B cell (primary cell): Measurements from ENCODE around the gene CAMTA1. TPM values are rescaled to one million over a fixed set of nuclear protein-coding genes. Genes with fewer than 3 reads are reported as not detected.
"Not testable (repeated sequence)": the region's sequence is repeated elsewhere in the genome, so short reads cannot be mapped to it uniquely, and the experiment has no call there.

Experiments used
- ATAC-seq: fragments of 200-7000 bp; cut with Tn5 transposase; one replicate; pipeline ENCODE4 v1.10.0; 2021; ENCODE audit warnings: low read depth, mild to moderate bottlenecking, moderate number of reproducible peaks, moderate library complexity
- CTCF ChIA-PET: fragments of 350-600 bp; sonication (Branson Sonifier 250); formaldehyde crosslinking; loops from one replicate; lab custom pipeline; 2021; ENCODE audit warnings: antibody characterized with exemption, inconsistent platforms; lab: Charles Lee
- POLR2A ChIA-PET: fragments of 350-600 bp; sonication (Branson Sonifier 250); formaldehyde crosslinking; loops from one replicate; lab custom pipeline; 2021; ENCODE audit warnings: antibody characterized with exemption; lab: Charles Lee
- DNase-seq: peaks from one replicate; pipeline ENCODE4 v3.0.0; 2013
- H2AFZ ChIP-seq: 2 replicates; pipeline ENCODE4 v1.6.1; 2012; ENCODE audit warnings: mild to moderate bottlenecking, low read depth, low read length; ENCODE audit not compliant: insufficient read depth, poor library complexity, severe bottlenecking
- H3K27ac ChIP-seq, 2 donors: 1 replicate in 1 of 2; 2 replicates in 1 of 2; pipeline ENCODE4 v1.5.1; 2012 to 2013; ENCODE audit warnings: low read length in 2 of 2, mild to moderate bottlenecking in 2 of 2, moderate library complexity in 1 of 2
- H3K27me3 ChIP-seq, 4 experiments: fragments of 200-600 bp in 1 of 4; sonication (generic) in 1 of 4; replicated peaks in 1 of 4; 1 replicate in 2 of 4; 2 replicates in 2 of 4; pipeline versions ENCODE4 v1.6.1 to v1.7.0; 2013 to 2016; ENCODE audit warnings: low read length in 3 of 4, mild to moderate bottlenecking in 2 of 4, mixed read lengths in 1 of 4, moderate library complexity in 1 of 4; ENCODE audit not compliant: insufficient read depth in 4 of 4, control insufficient read depth in 3 of 4; ENCODE audit errors: control extremely low read depth in 1 of 4
- H3K36me3 ChIP-seq, 2 experiments: replicated peaks in 1 of 2; 1 replicate in 1 of 2; 2 replicates in 1 of 2; pipeline versions ENCODE4 v1.6.1 to v1.7.1; 2013; ENCODE audit warnings: low read length in 1 of 2; ENCODE audit not compliant: insufficient read depth in 2 of 2, control insufficient read depth in 1 of 2; ENCODE audit errors: control extremely low read depth in 1 of 2, extremely low read depth in 1 of 2
- H3K4me1 ChIP-seq, 2 donors: fragments of 200-600 bp in 1 of 2; sonication (generic) in 1 of 2; 1 replicate in 1 of 2; 2 replicates in 1 of 2; pipeline versions ENCODE4 v1.5.1 to v1.6.1; 2013 to 2017; ENCODE audit warnings: low read length in 2 of 2; ENCODE audit not compliant: control insufficient read depth in 2 of 2, insufficient read depth in 2 of 2
- H3K4me2 ChIP-seq: replicated peaks from 2 replicates; pipeline ENCODE3; 2012; ENCODE audit warnings: mild to moderate bottlenecking, low read depth, low read length; ENCODE audit not compliant: poor library complexity, severe bottlenecking
- H3K4me3 ChIP-seq, 5 experiments: fragments of 200-600 bp in 1 of 5; sonication (generic) in 1 of 5; 1 replicate in 3 of 5; 2 replicates in 2 of 5; pipeline versions ENCODE4 v1.5.1 to v1.7.0; 2011 to 2016; ENCODE audit warnings: low read length in 4 of 5, mild to moderate bottlenecking in 4 of 5, low read depth in 2 of 5, control low read depth in 1 of 5, moderate library complexity in 1 of 5; ENCODE audit not compliant: insufficient read depth in 1 of 5; ENCODE audit errors: control extremely low read depth in 1 of 5, extremely low read depth in 1 of 5
- H3K79me2 ChIP-seq: fragments of 200-600 bp; sonication (generic); one replicate; pipeline ENCODE4 v1.6.0; 2016; ENCODE audit warnings: low read length; ENCODE audit not compliant: control insufficient read depth, insufficient read depth
- H3K9ac ChIP-seq: fragments of 200-600 bp; sonication (generic); 2 replicates; pipeline ENCODE4 v1.6.1; 2017; ENCODE audit warnings: mild to moderate bottlenecking, low read length, moderate library complexity
- H3K9me3 ChIP-seq, 3 donors: one replicate each; pipeline versions ENCODE4 v1.6.1 to v1.7.1; 2013; ENCODE audit warnings: low read length in 2 of 3; ENCODE audit not compliant: control insufficient read depth in 2 of 3, insufficient read depth in 1 of 3; ENCODE audit errors: control extremely low read depth in 1 of 3
- H4K20me1 ChIP-seq: 2 replicates; pipeline ENCODE4 v1.6.0; 2012; ENCODE audit warnings: mild to moderate bottlenecking, low read length; ENCODE audit not compliant: insufficient read depth, control insufficient read depth, poor library complexity, severe bottlenecking
- H3K27ac Mint-ChIP-seq: one replicate; pipeline ENCODE4 v1.8.0; 2021; ENCODE audit warnings: mixed read lengths
- H3K27me3 Mint-ChIP-seq: one replicate; pipeline ENCODE4 v1.8.0; 2021; ENCODE audit warnings: mixed read lengths
- H3K4me1 Mint-ChIP-seq: one replicate; pipeline ENCODE4 v1.8.0; 2021; ENCODE audit warnings: mixed read lengths
- H3K4me3 Mint-ChIP-seq: one replicate; pipeline ENCODE4 v1.8.0; 2021; ENCODE audit warnings: mixed read lengths
- H3K9me3 Mint-ChIP-seq: one replicate; pipeline ENCODE4 v1.8.0; 2022; ENCODE audit warnings: mixed read lengths; ENCODE audit not compliant: insufficient read depth
- CTCF ChIP-seq: fragments of 200-600 bp; IDR thresholded peaks from one replicate; pipeline ENCODE4 v1.8.0; 2022; ENCODE audit warnings: antibody characterized with exemption, mild to moderate bottlenecking
- EZH2 ChIP-seq: IDR thresholded peaks from 2 replicates; pipeline ENCODE4 v1.6.1; 2012; ENCODE audit warnings: borderline replicate concordance, low read depth, mild to moderate bottlenecking, moderate library complexity, low read length; ENCODE audit not compliant: insufficient read depth, poor library complexity, severe bottlenecking
- WGBS: methylation state at CpG from one replicate; pipeline ENCODE4 v1.1.5; 2013; ENCODE audit warnings: missing lambda C conversion rate; ENCODE audit not compliant: insufficient coverage; 5-methylcytosine and 5-hydroxymethylcytosine counted together
- intact Hi-C: fragments of 100-400 bp; cut with micrococcal nuclease; formaldehyde crosslinking; loops from one replicate; pipeline ENCODE4 v1.10.0; 2022
- polyA plus RNA-seq: library from polyadenylated mRNA; depleted of rRNA; stranded (reverse); fragments of >200 nt; gene quantifications from 2 replicates; pipeline ENCODE4 v1.2.3, GENCODE V29; 2012
- total RNA-seq, 2 donors: library from RNA; stranded (reverse); fragments of 120-200 nt in 1 of 2; gene quantifications; 1 replicate in 1 of 2; 2 replicates in 1 of 2; pipeline versions ENCODE4 v1.2.3 to v1.2.4, GENCODE V29; 2013 to 2022

Gene CAMTA1
- total and polyA plus RNA-seq, 2 donors (not counting 1 experiment from before 2014, with no cell fraction given) = 42.2 to 45.7 TPM

- Histone ChIP-seq H3K27ac (no peak overlapping the region), H3K9ac (no peak overlapping the region), H3K36me3 (peaks cover 2 to 3% of the 10 kb centered on the region in 2 experiments), H3K4me2 (no peak overlapping the region), H3K4me3 (no peak overlapping the region), H2AFZ (no peak overlapping the region), H3K79me2 (peaks cover 53% of the 10 kb centered on the region), H4K20me1 (peaks cover 11% of the 10 kb centered on the region), H3K9me3 (no peaks in the 10 kb centered on the region), H3K4me1 (no peaks in the 10 kb centered on the region), H3K27me3 (no peaks in the 10 kb centered on the region)
- no peak overlapping the region for H3K27ac Mint-ChIP-seq
- POLR2A ChIA-PET = no interaction called here
- H3K27me3 Mint-ChIP-seq = no peaks in the 10 kb centered on the region
- DNase-seq (no peak), ATAC-seq (no peak)
- 97% methylated on average over 3 of the region's 3 CpGs for WGBS
- CTCF ChIA-PET = interaction anchor here (0.9 to 1.4 kb wide), 3 partner anchors 54 to 117 kb away, joined by 3 to 5 read pairs (median 3); no protein-coding TSS in a partner anchor
- H3K4me1 Mint-ChIP-seq = peaks cover 3% of the 10 kb centered on the region
- H3K9me3 Mint-ChIP-seq = no peaks in the 10 kb centered on the region
- no peak for TF ChIP-seq EZH2
- no peak for TF ChIP-seq CTCF
- intact Hi-C loops = no loop called here
- no peak overlapping the region for H3K4me3 Mint-ChIP-seq
These were observed 49.9 kb downstream of the CAMTA1 start for GRCh38 chr1:6835139-6835538.

DNA sequence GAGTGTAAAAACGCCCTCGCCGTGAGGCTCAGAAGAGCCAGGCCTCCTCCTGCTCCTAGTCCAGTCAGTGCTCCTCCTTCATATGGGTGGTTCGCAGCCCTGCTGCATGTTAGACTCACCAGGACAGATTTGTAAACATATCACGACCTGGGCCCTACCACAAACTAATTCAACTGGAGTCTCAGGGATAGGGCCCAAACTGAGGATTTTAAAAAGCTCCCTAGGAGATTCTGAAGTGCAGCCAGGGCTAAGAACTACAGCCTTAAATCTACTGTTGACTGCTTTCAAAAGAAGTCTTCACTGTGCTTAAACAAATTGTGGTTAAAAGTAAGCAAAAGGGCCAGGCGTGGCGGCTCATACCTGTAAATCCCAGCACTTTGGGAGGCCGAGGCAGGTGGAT, 57.0 kb downstream of the CAMTA1 start:
- ChIA-PET CTCF (no interaction called here), POLR2A (no interaction called here)
- DNase-seq (no peak), ATAC-seq (no peak)
- H3K4me3 Mint-ChIP-seq = no peak overlapping the region
- H3K79me2 ChIP-seq = peaks cover 55% of the 10 kb centered on the region
- H3K4me2 ChIP-seq = no peak overlapping the region
- H3K4me1 Mint-ChIP-seq = peaks cover 3% of the 10 kb centered on the region
- H3K9me3 ChIP-seq = peaks cover 0 to 6% (median 5%) of the 10 kb centered on the region in 3 donors
- intact Hi-C loops = no loop called here
- H3K9ac ChIP-seq = no peak overlapping the region
- no peaks in the 10 kb centered on the region for H3K27me3 ChIP-seq
- H3K27ac Mint-ChIP-seq = no peak overlapping the region
- H2AFZ ChIP-seq = no peak overlapping the region
- no peak overlapping the region for H3K4me3 ChIP-seq
- peaks cover 0 to 19% of the 10 kb centered on the region in 2 experiments for H3K36me3 ChIP-seq
- peaks cover 10% of the 10 kb centered on the region for H3K9me3 Mint-ChIP-seq
- H3K4me1 ChIP-seq = no peaks in the 10 kb centered on the region
- H3K27ac ChIP-seq = no peak overlapping the region
- no peaks in the 10 kb centered on the region for H3K27me3 Mint-ChIP-seq
- WGBS = 98% methylated on average over 8 of the region's 8 CpGs
- H4K20me1 ChIP-seq = peaks cover 26% of the 10 kb centered on the region
- TF ChIP-seq CTCF (no peak), EZH2 (no peak)

GRCh38 chr1:6845786-6846185, 60.5 kb downstream of the CAMTA1 start:
- H3K4me1 ChIP-seq, ATAC-seq, intact Hi-C loops, H3K27ac Mint-ChIP-seq, H3K4me3 ChIP-seq, H3K27me3 Mint-ChIP-seq, POLR2A ChIA-PET, H3K27me3 ChIP-seq, H3K9me3 ChIP-seq, H3K27ac ChIP-seq, H3K9ac ChIP-seq, H3K9me3 Mint-ChIP-seq, H3K4me2 ChIP-seq, H3K4me3 Mint-ChIP-seq, DNase-seq, CTCF ChIA-PET, H2AFZ ChIP-seq, H3K4me1 Mint-ChIP-seq: not testable (repeated sequence)
- H4K20me1 ChIP-seq = peaks cover 19% of the 10 kb centered on the region
- 100% methylated on average over 1 of the region's 4 CpGs for WGBS
- peaks cover 33% of the 10 kb centered on the region for H3K79me2 ChIP-seq
- peaks cover 0 to 18% of the 10 kb centered on the region in 2 experiments for H3K36me3 ChIP-seq
